GM21423 (cell line): ENCODE results near the gene UCKL1.
"Not testable (repeated sequence)": the region's sequence is repeated elsewhere in the genome, so short reads cannot be mapped to it uniquely, and the experiment has no call there.

Experiments
- ATAC-seq: cut with Tn5 transposase; IDR thresholded peaks from one replicate; pipeline ENCODE4 v1.9.1; 2021; ENCODE audit warnings: mild to moderate bottlenecking, moderate library complexity; ENCODE audit not compliant: unreplicated experiment

UCKL1 gene

GRCh38 chr20:63944078-63944941, 11.9 kb downstream of the UCKL1 start:
- no peak for ATAC-seq

- ATAC-seq = no peak
Observed at GRCh38 chr20:63943808-63944077, 12.5 kb downstream of the UCKL1 start.

- no peak for ATAC-seq
Observed at GRCh38 chr20:63942969-63943807, 13.0 kb downstream of the UCKL1 start.

GRCh38 chr20:63942250-63942951, 13.8 kb downstream of the UCKL1 start:
- no peak for ATAC-seq

GRCh38 chr20:63941282-63942081, 14.7 kb downstream of the UCKL1 start:
- no peak for ATAC-seq

- ATAC-seq = no peak
Observed at GRCh38 chr20:63940472-63941266, 15.5 kb downstream of the UCKL1 start.

GRCh38 chr20:63940071-63940471, 16.1 kb downstream of the UCKL1 start:
- ATAC-seq = no peak

GRCh38 chr20:63939061-63939935, 16.9 kb downstream of the UCKL1 start:
- ATAC-seq = no peak

- no peak for ATAC-seq
Observed at GRCh38 chr20:63937596-63937995, 18.6 kb downstream of the UCKL1 start.

GRCh38 chr20:63935447-63935846, 20.8 kb downstream of the UCKL1 start:
- ATAC-seq = no peak

- no peak for ATAC-seq
Observed at GRCh38 chr20:63934271-63935068, 21.7 kb downstream of the UCKL1 start.

- no peak for ATAC-seq
Observed at GRCh38 chr20:63933646-63934045, 22.6 kb downstream of the UCKL1 start.

GRCh38 chr20:63932606-63933160, 23.5 kb downstream of the UCKL1 start:
- no peak for ATAC-seq

GRCh38 chr20:63931735-63932134, 24.5 kb downstream of the UCKL1 start:
- ATAC-seq = no peak

GRCh38 chr20:63930971-63931553, 25.2 kb downstream of the UCKL1 start:
- ATAC-seq = no peak

GRCh38 chr20:63929473-63929883, 26.7 kb downstream of the UCKL1 start:
- not testable (repeated sequence) for ATAC-seq

- no peak for ATAC-seq
Observed at GRCh38 chr20:63929071-63929470, 27.1 kb downstream of the UCKL1 start.
